HepG2 (cell line): Measurements from ENCODE around the gene KLC4. TPM values are rescaled to one million over a fixed set of nuclear protein-coding genes. Genes with fewer than 3 reads are reported as not detected.

Source experiments
- ATAC-seq: fragments of 200-7000 bp; cut with Tn5 transposase; 3 replicates; pipeline ENCODE4 v1.9.1; 2020; ENCODE audit warnings: mild to moderate bottlenecking, moderate library complexity
- BruUV-seq: library from RNA; stranded (reverse); fragments of 400-500 nt; replicated peaks from 2 replicates; lab custom pipeline; 2021; lab: Mats Ljungman, UMichigan
- CTCF ChIA-PET: fragments of 300-600 bp; formaldehyde crosslinking; extraction: SDS; loops from one replicate; lab custom pipeline; 2021; ENCODE audit warnings: low total read pairs, inconsistent platforms, low intra/inter-chr PET ratio; lab: Yijun Ruan, JAX
- POLR2A ChIA-PET: fragments of 350-600 bp; sonication (Branson Sonifier 250); formaldehyde crosslinking; loops from one replicate; lab custom pipeline; 2020; ENCODE audit warnings: antibody characterized with exemption, inconsistent platforms; lab: Yijun Ruan, JAX
- DNase-seq: peaks from one replicate; pipeline ENCODE4 v3.0.0-alpha.2; 2015; ENCODE audit warnings: low spot score
- FAIRE-seq: peaks from 3 replicates; lab custom pipeline; 2011; peaks lifted over from hg19 to GRCh38; lab: Jason Lieb, UNC
- H2AFZ ChIP-seq: one replicate; pipeline ENCODE4 v1.6.1; 2011; ENCODE audit warnings: low read length, inconsistent platforms
- H3K27ac ChIP-seq: fragments of 300-600 bp; 3 replicates; pipeline ENCODE4 v1.8.0; 2011; ENCODE audit warnings: mixed run types, mild to moderate bottlenecking, mixed read lengths, low read length, inconsistent platforms; ENCODE audit not compliant: insufficient read depth; ENCODE audit errors: extremely low read length
- H3K27me3 ChIP-seq, 2 experiments: fragments of 200-600 bp in 1 of 2; 2 replicates in 1 of 2; 3 replicates in 1 of 2; pipeline versions ENCODE4 v1.6.0 to v1.8.0; 2011; ENCODE audit warnings: low read length in 2 of 2, mild to moderate bottlenecking in 2 of 2, moderate library complexity in 2 of 2, inconsistent platforms in 1 of 2; ENCODE audit not compliant: insufficient read depth in 2 of 2, control insufficient read depth in 1 of 2
- H3K36me3 ChIP-seq, 2 experiments: fragments of 200-600 bp in 1 of 2; replicated peaks in 1 of 2; 2 replicates in 1 of 2; 3 replicates in 1 of 2; pipeline versions ENCODE4 v1.5.1 to v1.8.0; 2011; ENCODE audit warnings: low read length in 2 of 2, inconsistent platforms in 1 of 2; ENCODE audit not compliant: insufficient read depth in 2 of 2, control insufficient read depth in 1 of 2
- H3K4me1 ChIP-seq: 2 replicates; pipeline ENCODE4 v1.5.1; 2012; ENCODE audit warnings: low read length, inconsistent platforms; ENCODE audit not compliant: insufficient read depth
- H3K4me2 ChIP-seq: 2 replicates; pipeline ENCODE4 v1.6.0; 2011; ENCODE audit warnings: low read depth, low read length, inconsistent platforms
- H3K4me3 ChIP-seq, 3 experiments: fragments of 200-600 bp in 1 of 3; sonication (generic), shearing (Covaris generic) in 1 of 3; replicated peaks in 1 of 3; 2 replicates each; pipeline ENCODE4 v1.5.1; 2011 to 2016; ENCODE audit warnings: low read length in 3 of 3, inconsistent platforms in 2 of 3, low read depth in 2 of 3, mild to moderate bottlenecking in 2 of 3, control low read depth in 1 of 3, mixed read lengths in 1 of 3; ENCODE audit not compliant: insufficient read depth in 1 of 3
- H3K79me2 ChIP-seq: one replicate; pipeline ENCODE4 v1.6.1; 2011; ENCODE audit warnings: low read length, inconsistent platforms; ENCODE audit not compliant: insufficient read depth
- H3K9ac ChIP-seq: 2 replicates; pipeline ENCODE4 v1.6.0; 2011; ENCODE audit warnings: mild to moderate bottlenecking, low read depth, low read length, inconsistent platforms; ENCODE audit not compliant: insufficient read depth
- H3K9me3 ChIP-seq: 2 replicates; pipeline ENCODE4 v1.5.1; 2012; ENCODE audit warnings: mild to moderate bottlenecking, low read length
- H4K20me1 ChIP-seq: 2 replicates; pipeline ENCODE4 v1.6.0; 2011; ENCODE audit warnings: inconsistent platforms, mild to moderate bottlenecking, low read length, moderate library complexity; ENCODE audit not compliant: insufficient read depth
- CBX5 ChIP-seq: sonication (generic); formaldehyde crosslinking; IDR thresholded peaks from 2 replicates; pipeline ENCODE4 v1.4.0; 2020; ENCODE audit warnings: missing genetic modification reagents, borderline replicate concordance
- CTCF ChIP-seq: sonication (generic); formaldehyde crosslinking; IDR thresholded peaks from 2 replicates; pipeline ENCODE4 v1.5.0; 2020; ENCODE audit warnings: mild to moderate bottlenecking, missing genetic modification reagents, moderate library complexity
- DBP ChIP-seq: sonication (generic); formaldehyde crosslinking; IDR thresholded peaks from 2 replicates; pipeline ENCODE4 v1.4.0; 2020; ENCODE audit warnings: missing genetic modification reagents; ENCODE audit errors: not compliant biosample characterization
- MAFF ChIP-seq: IDR thresholded peaks from 2 replicates; pipeline ENCODE4 v1.6.1; 2011; ENCODE audit warnings: low read depth, low read length, improper control_type of control experiment
- MAFK ChIP-seq, 2 experiments: IDR thresholded peaks in 1 of 2; conservative IDR thresholded peaks in 1 of 2; 2 replicates each; pipeline ENCODE4 v1.6.1; 2011; ENCODE audit warnings: improper control_type of control experiment in 2 of 2, low read length in 2 of 2
- SAFB2 ChIP-seq: sonication (generic); formaldehyde crosslinking; IDR thresholded peaks from 2 replicates; pipeline ENCODE4 v1.5.1; 2020; ENCODE audit warnings: missing genetic modification reagents, low read depth, mild to moderate bottlenecking, borderline replicate concordance
- SRSF1 ChIP-seq: fragments of 200-400 bp; formaldehyde crosslinking; optimal IDR thresholded peaks from 2 replicates; pipeline ENCODE3; 2017; ENCODE audit warnings: mild to moderate bottlenecking, low read depth, low read length, moderate library complexity
- ZBED4 ChIP-seq: sonication (generic); formaldehyde crosslinking; IDR thresholded peaks from 2 replicates; pipeline ENCODE4 v1.4.0; 2020; ENCODE audit warnings: missing genetic modification reagents, borderline replicate concordance
- ZBTB26 ChIP-seq: IDR thresholded peaks from 2 replicates; pipeline ENCODE4 v1.6.1; 2016; ENCODE audit warnings: missing compliant biosample characterization, missing genetic modification reagents, borderline replicate concordance
- WGBS: methylation state at CpG from one replicate; pipeline ENCODE4 v1.1.6; 2017; ENCODE audit warnings: low lambda C conversion rate; 5-methylcytosine and 5-hydroxymethylcytosine counted together
- in situ Hi-C: cut with HindIII; loops from 2 replicates; pipeline ENCODE4 v1.10.0; 2017; ENCODE audit warnings: low pct_unique_long_range_greater_than_20kb; ENCODE audit not compliant: extremely low pct_ligation_motif_present
- intact Hi-C: fragments of 100-400 bp; cut with micrococcal nuclease; formaldehyde crosslinking; loops from one replicate; pipeline ENCODE4 v1.10.0; 2022; ENCODE audit not compliant: unreplicated experiment
- polyA plus RNA-seq, 8 experiments: library from polyadenylated mRNA; depleted of rRNA in 3 of 8; stranded (reverse) in 7 of 8; unstranded in 1 of 8; fragments of >200 nt; fragmentation: Illumina TruSeq in 4 of 8; extraction: Trizol in 4 of 8; gene quantifications; 2 replicates each; pipeline versions ENCODE4 v1.2.1 to v1.2.3, GENCODE V29; 2011 to 2016; ENCODE audit warnings: low read depth in 4 of 8, missing spikeins in 1 of 8, mixed read lengths in 1 of 8; ENCODE audit not compliant: insufficient read depth in 1 of 8
- total RNA-seq, 5 experiments: library from RNA; depleted of rRNA; stranded (reverse); fragments of >200 nt; fragmentation: Illumina TruSeq; extraction: Trizol; gene quantifications; 2 replicates each; pipeline ENCODE4 v1.2.3, GENCODE V29; 2016; ENCODE audit warnings: low read depth in 1 of 5

Gene KLC4
- total and polyA plus RNA-seq, 2 of the 13 experiments (the other 11 are each of a cell fraction or from before 2014, with no cell fraction given) = 45.4 to 70.4 TPM

- TF ChIP-seq ZBED4 (no peak), ZBTB26 (no peak), DBP (CRISPR knock-in tag) (no peak)
Observed at GRCh38 chr6:43097502-43097901, 38.1 kb downstream of the KLC4 start (continued).

DNA sequence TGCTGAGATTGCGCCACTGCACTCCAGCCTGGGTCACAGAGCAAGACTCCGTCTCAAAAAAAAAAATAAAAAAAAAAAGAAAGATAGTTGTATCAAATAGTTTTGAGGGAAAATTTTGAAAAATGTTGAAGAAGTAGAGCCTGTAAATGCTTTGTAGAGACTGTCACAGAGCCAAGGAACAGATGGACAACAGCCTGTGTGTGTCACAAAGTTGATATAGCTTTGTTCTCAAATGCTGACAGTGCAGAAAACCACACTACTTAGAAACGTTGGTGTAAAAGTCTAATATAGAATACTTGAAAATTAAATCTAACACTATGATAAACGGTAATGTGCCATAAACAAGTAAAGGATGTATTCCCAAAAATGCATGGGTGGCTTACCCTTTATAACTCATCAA lies 42.1 kb downstream of the KLC4 start:
- no peak for FAIRE-seq

More for the DNA sequence above, 42.1 kb downstream of the KLC4 start:
- CTCF ChIA-PET = no interaction called here
- Histone ChIP-seq H3K79me2 (peaks cover 63% of the 10 kb centered on the region), H3K4me2 (no peak overlapping the region), H3K9me3 (no peaks in the 10 kb centered on the region), H3K27ac (no peak overlapping the region), H2AFZ (no peak overlapping the region), H3K9ac (no peak overlapping the region), H4K20me1 (no peaks in the 10 kb centered on the region), H3K4me3 (no peak overlapping the region), H3K27me3 (no peaks in the 10 kb centered on the region; a peak in 1 of 5 replicates), H3K4me1 (peaks cover 29% of the 10 kb centered on the region), H3K36me3 (no peaks in the 10 kb centered on the region)
- 90% methylated on average over 4 of the region's 4 CpGs for WGBS
- DNase-seq = no peak
- no peak for TF ChIP-seq SAFB2 (CRISPR knock-in tag)
- no peak for TF ChIP-seq CBX5
- TF ChIP-seq MAFK (conservative IDR thresholded peaks at IDR 0.05 in 1 of 2, IDR thresholded peaks at IDR 0.05 in 1 of 2; ENCODE audit: low read length in 2 of 2) = peak; percentile 98 to 99
- TF ChIP-seq CTCF = no peak
- peak; percentile 98 for TF ChIP-seq MAFF
- TF ChIP-seq SRSF1 = no peak
- POLR2A ChIA-PET = interaction anchor here (1.3 kb wide), 2 partner anchors 12 to 41 kb away, joined by 3 read pairs; no protein-coding TSS in a partner anchor
- intact Hi-C loops = no loop called here
- in situ Hi-C loops = no loop called here
- ATAC-seq = no peak
- no TSS peak for BruUV-seq
